ENCODE data around the gene OR13J1. TPM values are rescaled to one million over a fixed set of nuclear protein-coding genes. Genes with fewer than 3 reads are reported as not detected.
A peak's percentile ranks its signal among the peaks of the same experiment; 100 is the strongest.

The OR13J1 gene
- total RNA-seq, 4 donors from 2014 or later = not detected

GRCh38 chr9:35840881-35841644 is 29.1 kb downstream of the OR13J1 start:
- intact Hi-C loops (cut with DNase I; ENCODE audit: low total_unique reads) = no loop called here
- DNase-seq (ENCODE audit: low spot score in 2 of 2) = peak in 1 of 2 donors; percentile 75
- 92 to 94% methylated on average over 15 of the region's 15 CpGs for WGBS, 2 donors
- H3K4me3 ChIP-seq (ENCODE audit: low read depth, poor library complexity, severe bottlenecking) = no peak overlapping the region
- TF ChIP-seq POLR2A (IDR thresholded peaks at IDR 0.05) (no peak), CTCF (IDR thresholded peaks at IDR 0.05) (no peak)

- intact Hi-C loops (cut with DNase I; ENCODE audit: low total_unique reads) = no loop called here
- WGBS, 2 donors = 88 to 94% methylated on average over 5 of the region's 5 CpGs
- TF ChIP-seq CTCF (IDR thresholded peaks at IDR 0.05) = no peak
- no peak for TF ChIP-seq POLR2A (IDR thresholded peaks at IDR 0.05)
- no peak overlapping the region for H3K4me3 ChIP-seq (ENCODE audit: low read depth, poor library complexity, severe bottlenecking)
- DNase-seq (ENCODE audit: low spot score in 2 of 2) = no peak
These were observed 30.3 kb downstream of the OR13J1 start for GRCh38 chr9:35839926-35840325.

- H3K4me3 ChIP-seq (ENCODE audit: low read depth, poor library complexity, severe bottlenecking) = no peak overlapping the region
- intact Hi-C loops (cut with DNase I; ENCODE audit: low total_unique reads) = no loop called here
- 94% methylated on average over 5 of the region's 5 CpGs for WGBS, 2 donors
- no peak for TF ChIP-seq POLR2A (IDR thresholded peaks at IDR 0.05)
- TF ChIP-seq CTCF (IDR thresholded peaks at IDR 0.05) = no peak
- peak in 1 of 2 donors; percentile 74 for DNase-seq (ENCODE audit: low spot score in 2 of 2)
These were observed 33.6 kb downstream of the OR13J1 start for GRCh38 chr9:35836595-35836994.

GRCh38 chr9:35835766-35836165 is 34.4 kb downstream of the OR13J1 start:
- no peak for TF ChIP-seq POLR2A (IDR thresholded peaks at IDR 0.05)
- TF ChIP-seq CTCF (IDR thresholded peaks at IDR 0.05) = no peak
- H3K4me3 ChIP-seq (ENCODE audit: low read depth, poor library complexity, severe bottlenecking) = no peak overlapping the region
- 78 to 88% methylated on average over 2 of the region's 2 CpGs for WGBS, 2 donors
- intact Hi-C loops (cut with DNase I; ENCODE audit: low total_unique reads) = no loop called here
- no peak for DNase-seq (ENCODE audit: low spot score in 2 of 2)

- peak in 1 of 2 donors; percentile 82 for DNase-seq (ENCODE audit: low spot score in 2 of 2)
- intact Hi-C loops (cut with DNase I; ENCODE audit: low total_unique reads) = no loop called here
- no peak overlapping the region for H3K4me3 ChIP-seq (ENCODE audit: low read depth, poor library complexity, severe bottlenecking)
- TF ChIP-seq POLR2A (IDR thresholded peaks at IDR 0.05) (no peak), CTCF (IDR thresholded peaks at IDR 0.05) (no peak)
- 83 to 92% methylated on average over 3 of the region's 3 CpGs for WGBS, 2 donors
These were observed 35.0 kb downstream of the OR13J1 start for GRCh38 chr9:35835216-35835632.
